Naive B cell (primary cell): Measurements from ENCODE around the gene IL1RL1. TPM values are rescaled to one million over a fixed set of nuclear protein-coding genes. Genes with fewer than 3 reads are reported as not detected.

Experiments used
- ATAC-seq, 2 donors: fragments of 150-1000 bp; cut with Tn5 transposase; 2 replicates each; pipeline ENCODE4 v1.10.0; 2021; ENCODE audit warnings: low read depth in 2 of 2, mild to moderate bottlenecking in 2 of 2, moderate library complexity in 2 of 2
- DNase-seq: peaks from one replicate; pipeline ENCODE4 v3.0.0; 2022
- H3K27ac Mint-ChIP-seq, 6 donors: one replicate each; pipeline ENCODE4 v1.8.0; 2020 to 2022; ENCODE audit warnings: mild to moderate bottlenecking in 6 of 6, mixed read lengths in 6 of 6, moderate library complexity in 5 of 6, inconsistent platforms in 2 of 6
- H3K27me3 Mint-ChIP-seq, 3 donors: one replicate each; pipeline ENCODE4 v1.8.0; 2021 to 2022; ENCODE audit warnings: mixed read lengths in 3 of 3, mild to moderate bottlenecking in 1 of 3
- H3K36me3 Mint-ChIP-seq, 2 donors: one replicate each; pipeline ENCODE4 v1.8.0; 2020 to 2022; ENCODE audit warnings: mixed read lengths in 2 of 2, inconsistent platforms in 1 of 2, mild to moderate bottlenecking in 1 of 2
- H3K4me1 Mint-ChIP-seq, 3 donors: one replicate each; pipeline ENCODE4 v1.8.0; 2020 to 2022; ENCODE audit warnings: mixed read lengths in 3 of 3, inconsistent platforms in 1 of 3, mild to moderate bottlenecking in 1 of 3, moderate library complexity in 1 of 3
- H3K4me3 Mint-ChIP-seq, 8 donors: one replicate each; pipeline ENCODE4 v1.8.0; 2020 to 2022; ENCODE audit warnings: mild to moderate bottlenecking in 8 of 8, mixed read lengths in 8 of 8, moderate library complexity in 8 of 8, inconsistent platforms in 2 of 8
- H3K9me3 Mint-ChIP-seq, 7 donors: one replicate each; pipeline ENCODE4 v1.8.0; 2020 to 2022; ENCODE audit warnings: mixed read lengths in 7 of 7, mild to moderate bottlenecking in 5 of 7, inconsistent platforms in 2 of 7, moderate library complexity in 1 of 7
- polyA plus RNA-seq, 6 donors: library from polyadenylated mRNA; unstranded; fragments of 300-500 nt; fragmentation: Illumina TruSeq; gene quantifications; one replicate each; pipeline ENCODE4 v1.2.3, GENCODE V29; 2021; ENCODE audit warnings: low read depth in 6 of 6

Gene IL1RL1
- polyA plus RNA-seq, 6 donors from 2014 or later = not detected

GRCh38 chr2:102279391-102279735, 32.0 kb upstream of the IL1RL1 start:
- no peaks in the 10 kb centered on the region for H3K4me1 Mint-ChIP-seq
- DNase-seq (no peak), ATAC-seq (no peak)
- peaks cover 0 to 7% of the 10 kb centered on the region in 2 donors for H3K36me3 Mint-ChIP-seq
- H3K4me3 Mint-ChIP-seq = no peak overlapping the region
- no peak overlapping the region for H3K27ac Mint-ChIP-seq
- H3K27me3 Mint-ChIP-seq = peaks cover 18 to 31% (median 23%) of the 10 kb centered on the region in 3 donors
- H3K9me3 Mint-ChIP-seq = peaks cover 0 to 10% (median 4%) of the 10 kb centered on the region in 7 donors

- no peaks in the 10 kb centered on the region for H3K36me3 Mint-ChIP-seq
- no peak overlapping the region for H3K27ac Mint-ChIP-seq
- H3K4me3 Mint-ChIP-seq = no peak overlapping the region
- DNase-seq = no peak
- no peaks in the 10 kb centered on the region for H3K4me1 Mint-ChIP-seq
- peaks cover 0 to 14% (median 9%) of the 10 kb centered on the region in 3 donors for H3K27me3 Mint-ChIP-seq
- ATAC-seq = no peak
- peaks cover 0 to 2% (median 0%) of the 10 kb centered on the region in 7 donors for H3K9me3 Mint-ChIP-seq
These were observed 28.7 kb upstream of the IL1RL1 start for GRCh38 chr2:102282678-102283091.

GRCh38 chr2:102283996-102284395, 27.4 kb upstream of the IL1RL1 start:
- ATAC-seq (no peak), DNase-seq (no peak)
- Mint-ChIP-seq H3K27ac (no peak overlapping the region), H3K27me3 (peaks cover 0 to 4% (median 0%) of the 10 kb centered on the region in 3 donors), H3K9me3 (no peaks in the 10 kb centered on the region), H3K36me3 (no peaks in the 10 kb centered on the region), H3K4me1 (no peaks in the 10 kb centered on the region), H3K4me3 (no peak overlapping the region)

GRCh38 chr2:102284611-102285010, 26.8 kb upstream of the IL1RL1 start:
- DNase-seq (no peak), ATAC-seq (no peak)
- Mint-ChIP-seq H3K4me3 (no peak overlapping the region), H3K4me1 (no peaks in the 10 kb centered on the region), H3K9me3 (no peaks in the 10 kb centered on the region), H3K27ac (no peak overlapping the region), H3K27me3 (no peaks in the 10 kb centered on the region), H3K36me3 (no peaks in the 10 kb centered on the region)

- Mint-ChIP-seq H3K9me3 (no peaks in the 10 kb centered on the region), H3K4me3 (no peak overlapping the region), H3K27me3 (no peaks in the 10 kb centered on the region), H3K27ac (no peak overlapping the region), H3K36me3 (no peaks in the 10 kb centered on the region), H3K4me1 (no peaks in the 10 kb centered on the region)
- ATAC-seq = no peak
- DNase-seq = no peak
These were observed 26.0 kb upstream of the IL1RL1 start for GRCh38 chr2:102285368-102285767.

- DNase-seq (no peak), ATAC-seq (no peak)
- Mint-ChIP-seq H3K9me3 (no peaks in the 10 kb centered on the region), H3K36me3 (no peaks in the 10 kb centered on the region), H3K27me3 (peaks cover 0 to 3% (median 0%) of the 10 kb centered on the region in 3 donors), H3K4me1 (no peaks in the 10 kb centered on the region), H3K27ac (no peak overlapping the region), H3K4me3 (no peak overlapping the region)
These were observed 25.3 kb upstream of the IL1RL1 start for GRCh38 chr2:102286041-102286440.

- Mint-ChIP-seq H3K4me3 (no peak overlapping the region), H3K27me3 (peaks cover 0 to 9% (median 4%) of the 10 kb centered on the region in 3 donors), H3K4me1 (no peaks in the 10 kb centered on the region), H3K9me3 (no peaks in the 10 kb centered on the region), H3K27ac (no peak overlapping the region), H3K36me3 (no peaks in the 10 kb centered on the region)
- DNase-seq (no peak), ATAC-seq (no peak)
These were observed 22.2 kb upstream of the IL1RL1 start for GRCh38 chr2:102289129-102289528.

- no peaks in the 10 kb centered on the region for H3K9me3 Mint-ChIP-seq
- DNase-seq (no peak), ATAC-seq (no peak)
- H3K36me3 Mint-ChIP-seq = no peaks in the 10 kb centered on the region
- no peak overlapping the region for H3K27ac Mint-ChIP-seq
- H3K27me3 Mint-ChIP-seq = peaks cover 0 to 9% (median 4%) of the 10 kb centered on the region in 3 donors
- no peak overlapping the region for H3K4me3 Mint-ChIP-seq
- peaks cover 0 to 7% (median 6%) of the 10 kb centered on the region in 3 donors for H3K4me1 Mint-ChIP-seq
These were observed 20.8 kb upstream of the IL1RL1 start for GRCh38 chr2:102290594-102290993.

GRCh38 chr2:102291319-102292075, 19.9 kb upstream of the IL1RL1 start:
- ATAC-seq (no peak), DNase-seq (no peak)
- Mint-ChIP-seq H3K27me3 (peaks cover 0 to 9% (median 4%) of the 10 kb centered on the region in 3 donors), H3K4me1 (peaks cover 0 to 7% (median 7%) of the 10 kb centered on the region in 3 donors), H3K9me3 (no peaks in the 10 kb centered on the region), H3K27ac (no peak overlapping the region), H3K4me3 (no peak overlapping the region), H3K36me3 (no peaks in the 10 kb centered on the region)

- H3K9me3 Mint-ChIP-seq = no peaks in the 10 kb centered on the region
These were observed 16.4 kb upstream of the IL1RL1 start for GRCh38 chr2:102294802-102295489.

GRCh38 chr2:102295566-102295965, 15.8 kb upstream of the IL1RL1 start:
- peaks cover 0 to 7% (median 7%) of the 10 kb centered on the region in 3 donors for H3K4me1 Mint-ChIP-seq
- no peaks in the 10 kb centered on the region for H3K36me3 Mint-ChIP-seq
- H3K9me3 Mint-ChIP-seq = no peaks in the 10 kb centered on the region
- no peak overlapping the region for H3K27ac Mint-ChIP-seq
- H3K27me3 Mint-ChIP-seq = peaks cover 4 to 15% (median 5%) of the 10 kb centered on the region in 3 donors
- H3K4me3 Mint-ChIP-seq = no peak overlapping the region
- ATAC-seq (no peak), DNase-seq (no peak)

More at GRCh38 chr2:102294802-102295489, 16.4 kb upstream of the IL1RL1 start:
- H3K27me3 Mint-ChIP-seq = peaks cover under 1 to 9% (median 4%) of the 10 kb centered on the region in 3 donors
- no peaks in the 10 kb centered on the region for H3K36me3 Mint-ChIP-seq
- ATAC-seq = no peak
- DNase-seq = no peak
- no peak overlapping the region for H3K27ac Mint-ChIP-seq
- peaks cover 0 to 7% (median 7%) of the 10 kb centered on the region in 3 donors for H3K4me1 Mint-ChIP-seq
- no peak overlapping the region for H3K4me3 Mint-ChIP-seq

- no peak overlapping the region for H3K4me3 Mint-ChIP-seq
These were observed 14.9 kb upstream of the IL1RL1 start for GRCh38 chr2:102296449-102296848.

GRCh38 chr2:102297891-102298290, 13.5 kb upstream of the IL1RL1 start:
- Mint-ChIP-seq H3K4me3 (no peak overlapping the region), H3K27me3 (peaks cover 6 to 21% (median 12%) of the 10 kb centered on the region in 3 donors), H3K9me3 (no peaks in the 10 kb centered on the region), H3K4me1 (peaks cover 0 to 14% (median 7%) of the 10 kb centered on the region in 3 donors), H3K36me3 (no peaks in the 10 kb centered on the region), H3K27ac (no peak overlapping the region)
- DNase-seq (no peak), ATAC-seq (no peak)

More at GRCh38 chr2:102296449-102296848, 14.9 kb upstream of the IL1RL1 start:
- no peak for DNase-seq
- Mint-ChIP-seq H3K27me3 (peaks cover 0 to 17% (median 5%) of the 10 kb centered on the region in 3 donors), H3K4me1 (peaks cover 0 to 7% (median 7%) of the 10 kb centered on the region in 3 donors), H3K36me3 (no peaks in the 10 kb centered on the region), H3K9me3 (no peaks in the 10 kb centered on the region), H3K27ac (no peak overlapping the region)
- no peak for ATAC-seq

- H3K4me1 Mint-ChIP-seq = peaks cover 0 to 7% (median 0%) of the 10 kb centered on the region in 3 donors
- ATAC-seq (peak; percentile 53 to 70), DNase-seq (peak; percentile 1)
- no peaks in the 10 kb centered on the region for H3K36me3 Mint-ChIP-seq
- peak overlapping the region in 1 of 6 donors; percentile 13 for H3K27ac Mint-ChIP-seq
- H3K27me3 Mint-ChIP-seq = peaks cover 21 to 42% (median 30%) of the 10 kb centered on the region in 3 donors
- peak overlapping the region in 1 of 8 donors; percentile 2 for H3K4me3 Mint-ChIP-seq
- H3K9me3 Mint-ChIP-seq = no peaks in the 10 kb centered on the region
These were observed 9.4 kb upstream of the IL1RL1 start for GRCh38 chr2:102301867-102302362.
